Measurements from ENCODE around the gene ANKRD24.

Gene ANKRD24

DNA sequence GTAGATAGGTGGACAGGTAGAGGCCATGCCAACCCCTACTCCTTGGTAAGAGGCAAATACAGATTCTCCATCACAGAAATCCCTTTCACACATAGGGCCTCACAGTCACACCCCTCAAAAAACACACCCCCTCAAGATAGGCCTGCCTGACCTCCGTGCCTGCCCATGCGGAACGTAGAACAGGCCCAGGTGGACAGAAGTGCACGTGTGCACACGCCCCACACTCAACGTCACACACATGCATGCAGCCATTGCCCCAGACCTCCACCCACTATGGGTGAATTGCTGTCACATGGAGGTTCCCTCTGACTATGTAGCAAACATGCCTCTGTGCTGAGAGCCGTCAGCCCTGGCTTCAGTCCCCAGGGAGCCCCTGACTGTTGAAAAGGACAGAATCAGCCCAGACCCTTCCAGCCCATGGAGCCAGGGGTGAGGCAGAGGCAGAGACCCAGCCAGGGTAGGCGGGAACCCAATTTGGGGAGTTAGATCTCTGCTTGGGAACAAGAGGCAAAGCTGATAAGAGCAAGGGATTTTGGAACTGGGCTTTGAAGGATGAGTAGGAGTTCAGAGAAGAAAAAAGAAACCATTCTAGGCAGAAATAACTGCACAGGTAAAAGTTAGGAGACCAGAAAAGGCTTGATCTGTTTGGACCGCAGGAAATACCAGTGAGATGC, 3.1 kb downstream of the ANKRD24 start:
- Histone ChIP-seq H4K8ac (ENCODE audit: low read depth, low read length) (no peak overlapping the region), H3K36me3 (replicated peaks in 1 of 2; ENCODE audit: control insufficient read depth in 2 of 2, insufficient read depth in 2 of 2, low read length in 2 of 2) (peaks cover 1 to 3% of the 10 kb centered on the region in 2 donors), H3K9me3 (replicated peaks in 1 of 2; ENCODE audit: control insufficient read depth in 2 of 2, insufficient read depth in 1 of 2, low read depth in 1 of 2, low read length in 2 of 2) (no peaks in the 10 kb centered on the region), H3K4ac (ENCODE audit: low read length) (no peak overlapping the region), H2BK120ac (ENCODE audit: low read depth, low read length) (no peak overlapping the region), H3K4me1 (ENCODE audit: control insufficient read depth in 2 of 2, insufficient read depth in 1 of 2, low read depth in 1 of 2, low read length in 2 of 2) (peaks cover 0 to 7% of the 10 kb centered on the region in 2 donors), H2AK5ac (ENCODE audit: low read depth, low read length) (no peak overlapping the region), H3K23ac (ENCODE audit: low read depth, low read length, poor library complexity) (peak overlapping the region; percentile 68), H3K27ac (replicated peaks; ENCODE audit: low read length) (no peak overlapping the region), H4K91ac (ENCODE audit: low read depth, low read length, poor library complexity) (no peak overlapping the region), H2BK12ac (ENCODE audit: low read length) (peak overlapping the region; percentile 43), H2AFZ (ENCODE audit: low read length) (no peak overlapping the region), H3K79me1 (ENCODE audit: low read depth, low read length) (peaks cover 7% of the 10 kb centered on the region), H3K4me3 (ENCODE audit: low read length in 2 of 2) (no peak overlapping the region), H3K9ac (ENCODE audit: low read depth, low read length, poor library complexity) (no peak overlapping the region), H2BK15ac (ENCODE audit: low read length) (peak overlapping the region; percentile 83), H3K27me3 (ENCODE audit: control insufficient read depth in 3 of 3, insufficient read depth in 3 of 3, low read depth in 1 of 3, low read length in 3 of 3) (no peaks in the 10 kb centered on the region), H3K18ac (ENCODE audit: low read length) (peak overlapping the region; percentile 61), H2BK5ac (ENCODE audit: low read length) (no peak overlapping the region), H3K4me2 (ENCODE audit: insufficient read depth, low read length, poor library complexity, severe bottlenecking) (no peak overlapping the region), H3K14ac (ENCODE audit: low read length) (peak overlapping the region; percentile 97)
- no peak for DNase-seq (ENCODE audit: low spot score)
- WGBS, 2 donors (ENCODE audit: extremely low coverage in 2 of 2, insufficient read length in 2 of 2, insufficient replicate concordance in 1 of 2): no CpG with 5 or more reads among the region's 9 CpGs

DNA sequence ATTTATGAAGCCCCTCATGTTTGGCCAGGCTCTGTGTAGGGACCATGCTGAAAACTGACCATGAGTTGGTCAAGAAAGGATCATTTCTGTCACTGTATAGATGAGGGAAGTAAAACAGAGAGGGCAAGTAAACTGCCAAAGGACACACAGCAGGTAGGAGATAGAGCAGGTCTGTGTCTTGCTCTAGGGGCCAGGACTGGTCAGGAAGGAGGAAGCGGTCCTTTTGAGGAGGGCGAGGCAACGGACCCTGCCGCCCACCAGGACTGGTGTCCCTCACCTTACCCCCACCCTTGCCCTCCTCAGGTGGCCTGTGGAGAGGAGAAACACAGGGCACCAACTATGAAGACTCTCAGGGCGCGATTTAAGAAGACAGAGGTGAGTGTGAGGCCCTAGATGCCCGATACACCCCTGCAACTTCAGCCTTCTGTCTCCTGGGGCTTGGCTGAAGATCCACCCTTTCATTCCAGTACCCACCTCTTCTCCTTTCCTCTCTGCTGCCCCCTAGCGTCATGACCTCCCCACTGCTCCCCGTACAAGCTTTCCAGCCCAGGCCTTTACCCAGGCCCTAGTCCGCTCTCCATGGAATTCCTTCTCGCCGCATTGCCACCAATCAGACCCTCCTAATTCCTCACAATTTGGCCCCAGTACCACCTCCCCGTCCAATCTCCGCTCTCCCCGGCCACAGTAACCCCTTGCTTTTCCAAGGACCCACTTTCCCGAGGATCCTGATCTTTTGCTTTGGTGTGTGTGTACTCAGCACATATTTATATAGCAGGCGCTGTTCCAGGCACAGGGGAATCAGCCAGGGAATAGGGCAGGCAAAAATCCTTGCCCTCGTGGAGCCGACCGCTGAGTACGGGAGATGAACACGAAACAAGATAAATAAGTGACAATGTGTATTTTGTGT, 3.9 kb downstream of the ANKRD24 start:
- H3K4me2 ChIP-seq (ENCODE audit: insufficient read depth, low read length, poor library complexity, severe bottlenecking): no peak overlapping the region

DNA sequence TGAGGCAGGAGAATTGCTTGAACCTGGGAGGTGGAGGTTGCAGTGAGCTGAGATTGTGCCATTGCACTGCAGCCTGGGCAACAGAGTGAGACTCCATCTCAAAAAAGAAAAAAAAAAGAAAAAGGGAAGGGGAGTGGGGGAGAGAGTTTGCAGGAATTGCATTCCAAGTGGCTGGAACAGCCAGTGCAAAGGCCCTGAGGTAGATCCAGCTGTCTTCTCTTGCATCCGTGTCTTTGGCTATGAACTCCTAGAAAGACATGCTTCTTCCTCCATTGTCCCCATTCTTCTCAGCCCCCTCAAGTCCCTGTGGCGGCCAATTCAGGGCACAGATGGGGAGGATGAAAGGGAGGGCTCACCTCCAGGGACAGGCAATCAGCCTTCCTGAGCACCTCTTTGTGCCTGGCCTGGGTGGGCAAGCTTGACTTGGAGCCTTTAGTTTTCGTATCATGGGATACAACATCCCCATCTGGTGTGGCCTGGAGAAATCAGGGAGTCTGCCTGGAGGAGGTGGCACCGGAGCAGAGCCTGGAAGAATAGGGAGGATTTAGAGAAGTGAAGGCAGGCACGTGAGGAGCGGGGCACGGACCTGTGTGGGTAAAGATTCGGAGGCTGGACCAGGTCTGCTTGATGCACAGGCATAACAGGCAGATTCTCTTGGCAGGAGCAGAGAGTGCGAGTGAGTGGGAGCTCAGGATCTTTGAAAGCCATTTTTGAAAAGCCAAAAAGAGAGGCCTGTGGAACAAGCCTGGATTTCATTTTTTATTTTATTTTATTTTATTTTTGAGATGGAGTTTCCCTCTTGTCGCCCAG, 5.0 kb downstream of the ANKRD24 start:
- no CpG with 5 or more reads among the region's 10 CpGs for WGBS, 2 donors (ENCODE audit: extremely low coverage in 2 of 2, insufficient read length in 2 of 2, insufficient replicate concordance in 1 of 2)
- Histone ChIP-seq H2BK12ac (ENCODE audit: low read length) (no peak overlapping the region), H4K8ac (ENCODE audit: low read depth, low read length) (no peak overlapping the region), H3K4ac (ENCODE audit: low read length) (no peak overlapping the region), H2AFZ (ENCODE audit: low read length) (no peak overlapping the region), H3K18ac (ENCODE audit: low read length) (no peak overlapping the region), H2AK5ac (ENCODE audit: low read depth, low read length) (no peak overlapping the region), H3K27ac (replicated peaks; ENCODE audit: low read length) (no peak overlapping the region), H3K14ac (ENCODE audit: low read length) (no peak overlapping the region), H2BK5ac (ENCODE audit: low read length) (no peak overlapping the region), H2BK120ac (ENCODE audit: low read depth, low read length) (no peak overlapping the region), H4K91ac (ENCODE audit: low read depth, low read length, poor library complexity) (no peak overlapping the region), H3K27me3 (ENCODE audit: control insufficient read depth in 3 of 3, insufficient read depth in 3 of 3, low read depth in 1 of 3, low read length in 3 of 3) (no peaks in the 10 kb centered on the region), H3K79me1 (ENCODE audit: low read depth, low read length) (no peaks in the 10 kb centered on the region), H3K9me3 (replicated peaks in 1 of 2; ENCODE audit: control insufficient read depth in 2 of 2, insufficient read depth in 1 of 2, low read depth in 1 of 2, low read length in 2 of 2) (no peaks in the 10 kb centered on the region), H3K4me1 (ENCODE audit: control insufficient read depth in 2 of 2, insufficient read depth in 1 of 2, low read depth in 1 of 2, low read length in 2 of 2) (peaks cover 0 to 4% of the 10 kb centered on the region in 2 donors), H3K4me2 (ENCODE audit: insufficient read depth, low read length, poor library complexity, severe bottlenecking) (no peak overlapping the region), H3K23ac (ENCODE audit: low read depth, low read length, poor library complexity) (peak overlapping the region; percentile 35), H2BK15ac (ENCODE audit: low read length) (no peak overlapping the region), H3K4me3 (ENCODE audit: low read length in 2 of 2) (no peak overlapping the region), H3K9ac (ENCODE audit: low read depth, low read length, poor library complexity) (no peak overlapping the region), H3K36me3 (replicated peaks in 1 of 2; ENCODE audit: control insufficient read depth in 2 of 2, insufficient read depth in 2 of 2, low read length in 2 of 2) (no peaks in the 10 kb centered on the region)
- no peak for DNase-seq (ENCODE audit: low spot score)

More for the DNA sequence above, 3.9 kb downstream of the ANKRD24 start:
- Histone ChIP-seq H3K36me3 (replicated peaks in 1 of 2; ENCODE audit: control insufficient read depth in 2 of 2, insufficient read depth in 2 of 2, low read length in 2 of 2) (no peaks in the 10 kb centered on the region), H2BK5ac (ENCODE audit: low read length) (no peak overlapping the region), H3K23ac (ENCODE audit: low read depth, low read length, poor library complexity) (no peak overlapping the region), H2AK5ac (ENCODE audit: low read depth, low read length) (no peak overlapping the region), H3K27ac (replicated peaks; ENCODE audit: low read length) (no peak overlapping the region), H4K8ac (ENCODE audit: low read depth, low read length) (no peak overlapping the region), H3K18ac (ENCODE audit: low read length) (peak overlapping the region; percentile 23), H2BK12ac (ENCODE audit: low read length) (no peak overlapping the region), H3K4me1 (ENCODE audit: control insufficient read depth in 2 of 2, insufficient read depth in 1 of 2, low read depth in 1 of 2, low read length in 2 of 2) (peaks cover 0 to 7% of the 10 kb centered on the region in 2 donors), H3K27me3 (ENCODE audit: control insufficient read depth in 3 of 3, insufficient read depth in 3 of 3, low read depth in 1 of 3, low read length in 3 of 3) (no peaks in the 10 kb centered on the region), H3K9me3 (replicated peaks in 1 of 2; ENCODE audit: control insufficient read depth in 2 of 2, insufficient read depth in 1 of 2, low read depth in 1 of 2, low read length in 2 of 2) (no peaks in the 10 kb centered on the region), H2BK15ac (ENCODE audit: low read length) (no peak overlapping the region), H3K79me1 (ENCODE audit: low read depth, low read length) (peaks cover 5% of the 10 kb centered on the region), H2AFZ (ENCODE audit: low read length) (peak overlapping the region; percentile 65), H4K91ac (ENCODE audit: low read depth, low read length, poor library complexity) (no peak overlapping the region), H3K4ac (ENCODE audit: low read length) (no peak overlapping the region), H3K9ac (ENCODE audit: low read depth, low read length, poor library complexity) (peak overlapping the region; percentile 46), H3K4me3 (ENCODE audit: low read length in 2 of 2) (no peak overlapping the region), H3K14ac (ENCODE audit: low read length) (no peak overlapping the region), H2BK120ac (ENCODE audit: low read depth, low read length) (no peak overlapping the region)
- WGBS, 2 donors (ENCODE audit: extremely low coverage in 2 of 2, insufficient read length in 2 of 2, insufficient replicate concordance in 1 of 2): no CpG with 5 or more reads among the region's 22 CpGs
- peak; percentile 83 for DNase-seq (ENCODE audit: low spot score)

All from neuronal stem cell (in vitro differentiated cells).